K562 (cell line): ENCODE data around the gene MCM3. TPM values are rescaled to one million over a fixed set of nuclear protein-coding genes. Genes with fewer than 3 reads are reported as not detected.
A peak's percentile ranks its signal among the peaks of the same experiment; 100 is the strongest.

Experiments used
- ATAC-seq: fragments of 200-7000 bp; cut with Tn5 transposase; 3 replicates; pipeline ENCODE4 v1.9.1; 2020; ENCODE audit warnings: moderate library complexity
- BruUV-seq: library from RNA; stranded (reverse); fragments of 400-500 nt; replicated peaks from 2 replicates; lab custom pipeline; 2021; lab: Mats Ljungman, UMichigan
- CTCF ChIA-PET: fragments of 300-600 bp; formaldehyde crosslinking; extraction: SDS; loops from one replicate; lab custom pipeline; 2021; ENCODE audit warnings: low intra/inter-chr PET ratio; lab: Yijun Ruan, JAX
- POLR2A ChIA-PET: fragments of 300-600, 350-650 bp; sonication (Branson Sonifier 250); formaldehyde crosslinking; extraction: SDS; loops from one replicate; lab custom pipeline; 2021; ENCODE audit warnings: antibody characterized with exemption, inconsistent platforms; lab: Yijun Ruan, JAX
- DNase-seq, 4 experiments: peaks; one replicate each; pipeline versions ENCODE4 v3.0.0 to v3.0.0-alpha.2; 2011 to 2018; ENCODE audit warnings: low spot score in 3 of 4, mixed read lengths in 3 of 4; ENCODE audit errors: extremely low read depth in 1 of 4
- FAIRE-seq: peaks from 2 replicates; lab custom pipeline; 2011; peaks lifted over from hg19 to GRCh38; lab: Jason Lieb, UNC
- H2AFZ ChIP-seq: 2 replicates; pipeline ENCODE4 v1.6.0; 2011; ENCODE audit warnings: low read depth, low read length, control low read depth, inconsistent platforms
- H3K27ac ChIP-seq: fragments of 200-600 bp; 3 replicates; pipeline ENCODE4 v1.8.0; 2011; ENCODE audit warnings: low read depth, mild to moderate bottlenecking, control low read depth, inconsistent platforms, low read length, moderate library complexity, mixed read lengths; ENCODE audit errors: extremely low read depth
- H3K27me3 ChIP-seq, 2 experiments: fragments of 300-600 bp in 1 of 2; 2 replicates in 1 of 2; 3 replicates in 1 of 2; pipeline versions ENCODE4 v1.6.0 to v1.8.0; 2011; ENCODE audit warnings: inconsistent platforms in 2 of 2, low read length in 2 of 2, mild to moderate bottlenecking in 1 of 2, mixed read lengths in 1 of 2, moderate library complexity in 1 of 2; ENCODE audit not compliant: control insufficient read depth in 2 of 2, insufficient read depth in 2 of 2
- H3K36me3 ChIP-seq: fragments of 300-600 bp; 3 replicates; pipeline ENCODE4 v1.8.0; 2011; ENCODE audit warnings: mild to moderate bottlenecking, low read length, inconsistent platforms; ENCODE audit not compliant: control insufficient read depth, insufficient read depth
- H3K4me1 ChIP-seq, 2 experiments: fragments of 200-600 bp in 1 of 2; replicated peaks in 1 of 2; 2 replicates in 1 of 2; 3 replicates in 1 of 2; pipeline versions ENCODE4 v1.5.1 to v1.8.0; 2011; ENCODE audit warnings: inconsistent platforms in 2 of 2, low read length in 2 of 2, mild to moderate bottlenecking in 1 of 2, mixed read lengths in 1 of 2, moderate library complexity in 1 of 2; ENCODE audit not compliant: control insufficient read depth in 2 of 2, insufficient read depth in 2 of 2
- H3K4me2 ChIP-seq: 2 replicates; pipeline ENCODE4 v1.6.1; 2011; ENCODE audit warnings: low read length, control low read depth, inconsistent platforms, mixed read lengths; ENCODE audit not compliant: insufficient read depth
- H3K4me3 ChIP-seq: fragments of 200-600 bp; sonication (generic), shearing (Covaris generic); 2 replicates; pipeline ENCODE4 v1.5.1; 2016; ENCODE audit warnings: control low read depth, inconsistent platforms
- H3K79me2 ChIP-seq: fragments of 200-600 bp; 3 replicates; pipeline ENCODE4 v1.8.0; 2011; ENCODE audit warnings: low read length, inconsistent platforms; ENCODE audit not compliant: control insufficient read depth, insufficient read depth
- H3K9ac ChIP-seq, 2 experiments: 2 replicates each; pipeline versions ENCODE4 v1.6.0 to v1.6.1; 2011; ENCODE audit warnings: low read depth in 2 of 2, low read length in 2 of 2, control low read depth in 1 of 2, inconsistent platforms in 1 of 2, mild to moderate bottlenecking in 1 of 2, mixed read lengths in 1 of 2; ENCODE audit not compliant: insufficient read depth in 1 of 2
- H3K9me1 ChIP-seq: one replicate; pipeline ENCODE4 v1.6.0; 2011; ENCODE audit warnings: inconsistent platforms, mild to moderate bottlenecking, low read length, moderate library complexity; ENCODE audit not compliant: control insufficient read depth, insufficient read depth
- H3K9me3 ChIP-seq: replicated peaks from 2 replicates; pipeline ENCODE4 v1.5.1; 2011; ENCODE audit warnings: low read depth, low read length, inconsistent platforms; ENCODE audit not compliant: control insufficient read depth, insufficient read depth
- H4K20me1 ChIP-seq: replicated peaks from 2 replicates; pipeline ENCODE4 v1.6.1; 2011; ENCODE audit warnings: low read length, inconsistent platforms, mixed read lengths; ENCODE audit not compliant: control insufficient read depth, insufficient read depth
- BACH1 ChIP-seq: fragments of 200-800 bp; sonication (Bioruptor generic); IDR thresholded peaks from 2 replicates; pipeline ENCODE4 v1.6.1; 2016; ENCODE audit warnings: missing genetic modification characterization, missing compliant biosample characterization
- CHD4 ChIP-seq: fragments of 200-600 bp; sonication (generic); IDR thresholded peaks from 3 replicates; pipeline ENCODE4 v1.6.1; 2012; ENCODE audit warnings: low read depth, mild to moderate bottlenecking, mixed read lengths, low read length, inconsistent platforms; ENCODE audit not compliant: insufficient read depth, insufficient replicate concordance, poor library complexity, severe bottlenecking
- EP400 ChIP-seq: fragments of 450-650 bp; IDR thresholded peaks from 2 replicates; pipeline ENCODE4 v1.6.1; 2017; ENCODE audit warnings: antibody characterized with exemption, mild to moderate bottlenecking, moderate library complexity
- HOXB6 ChIP-seq: fragments of 250-450 bp; sonication (Bioruptor Pico); IDR thresholded peaks from 2 replicates; pipeline ENCODE4 v1.5.1; 2022; ENCODE audit warnings: mild to moderate bottlenecking, borderline replicate concordance
- LEF1 ChIP-seq: fragments of 450-650 bp; IDR thresholded peaks from 2 replicates; pipeline ENCODE4 v1.6.1; 2016; ENCODE audit warnings: mild to moderate bottlenecking
- MAFG ChIP-seq: fragments of 450-650 bp; conservative IDR thresholded peaks from 2 replicates; pipeline ENCODE4 v1.6.1; 2016; ENCODE audit warnings: missing genetic modification characterization, missing compliant biosample characterization
- NFRKB ChIP-seq: fragments of 450-650 bp; IDR thresholded peaks from 2 replicates; pipeline ENCODE4 v1.6.1; 2016; ENCODE audit warnings: low read depth
- PHB2 ChIP-seq: fragments of 450-650 bp; IDR thresholded peaks from 2 replicates; pipeline ENCODE4 v1.6.1; 2017; ENCODE audit warnings: low read depth
- PML ChIP-seq: IDR thresholded peaks from 2 replicates; pipeline ENCODE4 v1.6.1; 2012; ENCODE audit warnings: low read length, inconsistent platforms
- RBM17 ChIP-seq: fragments of 200-400 bp; formaldehyde crosslinking; IDR thresholded peaks from 2 replicates; pipeline ENCODE4 v1.6.1; 2017; ENCODE audit warnings: low read depth, mild to moderate bottlenecking, low read length, borderline replicate concordance
- RBM39 ChIP-seq: fragments of 200-400 bp; formaldehyde crosslinking; optimal IDR thresholded peaks from 2 replicates; pipeline ENCODE3; 2018; ENCODE audit warnings: low read depth, low read length
- ZBED1 ChIP-seq: IDR thresholded peaks from 2 replicates; pipeline ENCODE4 v1.6.1; 2014
- ZNF316 ChIP-seq: fragments of 450-650 bp; IDR thresholded peaks from 2 replicates; pipeline ENCODE4 v1.6.1; 2016
- WGBS: fragments of 100-300 bp; shearing (Covaris generic); methylation state at CpG from one replicate; pipeline ENCODE4 v1.1.6; 2016; ENCODE audit warnings: low coverage, mixed read lengths; ENCODE audit not compliant: insufficient coverage; ENCODE audit errors: missing lambda C conversion rate; 5-methylcytosine and 5-hydroxymethylcytosine counted together
- in situ Hi-C: fragments of 300-500 bp; cut with MboI; formaldehyde crosslinking; loops from 4 replicates; pipeline ENCODE4 v1.15.0; 2018; ENCODE audit warnings: inconsistent platforms, mixed read lengths
- intact Hi-C: fragments of 100-400 bp; cut with micrococcal nuclease; formaldehyde crosslinking; loops from 2 replicates; pipeline ENCODE4 v1.14.2; 2022
- polyA plus RNA-seq, 8 experiments: library from polyadenylated mRNA; depleted of rRNA in 4 of 8; stranded (reverse) in 5 of 8; unstranded in 3 of 8; fragments of >200 nt; fragmentation: Nextera tagmentation in 2 of 8; fragmentation: Illumina TruSeq in 1 of 8; extraction: Ambion mirVana in 2 of 8; extraction: Trizol in 1 of 8; gene quantifications; 2 replicates each; pipeline versions ENCODE4 v1.2.1 to v1.2.3, GENCODE V29; 2011 to 2014; ENCODE audit warnings: inconsistent platforms in 1 of 8, missing spikeins in 1 of 8
- total RNA-seq, 7 experiments: library from RNA; depleted of rRNA in 6 of 7; stranded (reverse); fragments of >200 nt in 6 of 7; fragmentation: Illumina TruSeq in 2 of 7; extraction: Trizol in 2 of 7; gene quantifications; 2 replicates each; pipeline versions ENCODE4 v1.2.1 to v1.2.3, GENCODE V29; 2011 to 2021; ENCODE audit warnings: low replicate concordance in 1 of 7
- TF ChIP-seq, protein P1 (sequence below): fragments of 200-800 bp; sonication (Bioruptor generic); IDR thresholded peaks from 2 replicates; pipeline ENCODE4 v1.6.1; 2017; ENCODE audit warnings: missing genetic modification characterization, missing compliant biosample characterization
- TF ChIP-seq, protein P2 (sequence below): fragments of 450-650 bp; formaldehyde crosslinking; IDR thresholded peaks from 2 replicates; pipeline ENCODE4 v1.4.0; 2020; ENCODE audit warnings: mild to moderate bottlenecking, moderate library complexity
- TF ChIP-seq, protein P3 (sequence below), 2 experiments: fragments of 250-450 bp in 1 of 2; fragments of 450-650 bp in 1 of 2; sonication (Bioruptor Pico) in 1 of 2; IDR thresholded peaks; 2 replicates each; pipeline versions ENCODE4 v1.6.1 to v1.8.0; 2016 to 2021; ENCODE audit warnings: mild to moderate bottlenecking in 2 of 2, moderate library complexity in 2 of 2, missing compliant biosample characterization in 1 of 2, missing genetic modification characterization in 1 of 2
- TF ChIP-seq, protein P4 (sequence below): fragments of 250-450 bp; sonication (Bioruptor Pico); IDR thresholded peaks from 2 replicates; pipeline ENCODE4 v1.8.0; 2022; ENCODE audit warnings: inconsistent platforms

MCM3 gene
- total and polyA plus RNA-seq, 9 of the 15 experiments (the other 6 are each of a cell fraction or from before 2014, with no cell fraction given) = 76.1 to 270 (median 250) TPM

DNA sequence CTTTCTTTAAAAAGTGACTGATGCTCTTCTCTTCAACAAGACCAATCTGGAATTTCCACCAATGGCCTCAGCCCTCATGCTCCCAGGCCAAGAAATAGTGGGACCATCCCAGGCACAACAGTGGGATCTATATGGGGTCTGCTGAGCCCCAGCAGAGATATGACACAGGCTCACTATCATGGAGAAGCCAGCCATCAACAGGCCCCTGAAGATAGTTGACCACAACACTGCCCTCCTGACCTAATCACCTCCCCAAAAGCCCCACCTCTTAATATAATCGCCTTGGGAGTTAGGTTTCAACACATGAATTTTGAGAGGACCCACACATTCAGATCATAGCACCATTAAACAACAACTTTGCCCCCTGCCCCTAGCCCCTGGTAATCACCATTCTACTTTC, 16.8 kb upstream of the MCM3 start (continued):
- TF ChIP-seq, protein P1, sequence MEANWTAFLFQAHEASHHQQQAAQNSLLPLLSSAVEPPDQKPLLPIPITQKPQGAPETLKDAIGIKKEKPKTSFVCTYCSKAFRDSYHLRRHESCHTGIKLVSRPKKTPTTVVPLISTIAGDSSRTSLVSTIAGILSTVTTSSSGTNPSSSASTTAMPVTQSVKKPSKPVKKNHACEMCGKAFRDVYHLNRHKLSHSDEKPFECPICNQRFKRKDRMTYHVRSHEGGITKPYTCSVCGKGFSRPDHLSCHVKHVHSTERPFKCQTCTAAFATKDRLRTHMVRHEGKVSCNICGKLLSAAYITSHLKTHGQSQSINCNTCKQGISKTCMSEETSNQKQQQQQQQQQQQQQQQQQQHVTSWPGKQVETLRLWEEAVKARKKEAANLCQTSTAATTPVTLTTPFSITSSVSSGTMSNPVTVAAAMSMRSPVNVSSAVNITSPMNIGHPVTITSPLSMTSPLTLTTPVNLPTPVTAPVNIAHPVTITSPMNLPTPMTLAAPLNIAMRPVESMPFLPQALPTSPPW (CRISPR knock-in tag) = peak; percentile 59
- no peak for TF ChIP-seq HOXB6 (CRISPR knock-in tag)
- peak; percentile 37; the same call in 1 of the 2 replicates for TF ChIP-seq LEF1
- peak; percentile 38; the same call in 1 of the 2 replicates for TF ChIP-seq ZBED1
- TF ChIP-seq PML = peak; percentile 94
- TF ChIP-seq, all 486 proteins: peak for 66

DNA sequence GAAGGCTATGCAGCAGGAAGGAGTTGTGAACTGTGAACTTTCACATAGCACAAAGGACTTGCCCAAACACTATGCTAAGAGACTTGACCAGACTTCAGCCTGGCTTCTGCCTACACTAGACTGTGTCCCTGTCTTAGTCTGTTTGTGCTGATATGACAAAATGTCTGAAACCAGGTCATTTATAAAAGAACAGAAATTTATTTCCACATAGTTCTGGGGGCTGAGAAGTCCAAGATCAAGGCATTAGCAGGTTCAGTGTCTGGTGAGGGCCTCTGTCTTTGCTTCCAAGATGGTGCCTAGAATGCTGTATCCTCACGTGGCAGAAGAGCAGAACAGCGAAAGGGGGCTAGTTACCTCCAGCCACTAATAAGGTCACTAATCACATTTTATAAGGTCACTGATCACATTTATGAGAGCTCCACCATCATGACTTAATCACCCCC, 16.0 kb upstream of the MCM3 start:
- ATAC-seq = no peak
- no peaks in the 10 kb centered on the region for H3K36me3 ChIP-seq
- intact Hi-C loops (loop anchor here (5.0 kb wide), 1 partner anchor 62 kb away; the partner anchor contains the start of gene PAQR8), in situ Hi-C loops (loop anchor here (10.0 kb wide), 1 partner anchor 364 kb away; no protein-coding TSS in a partner anchor)
- FAIRE-seq = no peak
- no peaks in the 10 kb centered on the region for H3K9me1 ChIP-seq
- peaks cover 41 to 61% of the 10 kb centered on the region in 2 experiments for H3K4me1 ChIP-seq
- peaks cover 5% of the 10 kb centered on the region; the same call in 1 of the 2 replicates for H3K9me3 ChIP-seq
- H3K4me3 ChIP-seq = no peak overlapping the region
- DNase-seq = no peak
- WGBS = 77% methylated on average over 2 of the region's 2 CpGs
- H3K27ac ChIP-seq = peak overlapping the region; percentile 46; the same call in 1 of the 3 replicates
- H2AFZ ChIP-seq = 0 out of 2 replicates have a peak overlapping the region, but pooled peaks have one; percentile 26
- ChIA-PET POLR2A (no interaction called here), CTCF (no interaction called here)
- H3K27me3 ChIP-seq = no peaks in the 10 kb centered on the region
- BruUV-seq = no TSS peak
- H4K20me1 ChIP-seq = no peaks in the 10 kb centered on the region
- H3K9ac ChIP-seq = no peak overlapping the region
- no peak overlapping the region; the same call in 1 of the 2 replicates for H3K4me2 ChIP-seq
- H3K79me2 ChIP-seq = no peaks in the 10 kb centered on the region
- TF ChIP-seq, protein P2, sequence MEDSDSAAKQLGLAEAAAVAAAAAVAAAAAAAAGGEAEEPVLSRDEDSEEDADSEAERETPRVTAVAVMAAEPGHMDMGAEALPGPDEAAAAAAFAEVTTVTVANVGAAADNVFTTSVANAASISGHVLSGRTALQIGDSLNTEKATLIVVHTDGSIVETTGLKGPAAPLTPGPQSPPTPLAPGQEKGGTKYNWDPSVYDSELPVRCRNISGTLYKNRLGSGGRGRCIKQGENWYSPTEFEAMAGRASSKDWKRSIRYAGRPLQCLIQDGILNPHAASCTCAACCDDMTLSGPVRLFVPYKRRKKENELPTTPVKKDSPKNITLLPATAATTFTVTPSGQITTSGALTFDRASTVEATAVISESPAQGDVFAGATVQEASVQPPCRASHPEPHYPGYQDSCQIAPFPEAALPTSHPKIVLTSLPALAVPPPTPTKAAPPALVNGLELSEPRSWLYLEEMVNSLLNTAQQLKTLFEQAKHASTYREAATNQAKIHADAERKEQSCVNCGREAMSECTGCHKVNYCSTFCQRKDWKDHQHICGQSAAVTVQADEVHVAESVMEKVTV (CRISPR knock-in tag) = no peak
- TF ChIP-seq PHB2 (no peak), RBM17 (no peak), EP400 (no peak), BACH1 (no peak), CHD4 (no peak), NFRKB (no peak), ZNF316 (peak; percentile 95), MAFG (peak; percentile 77), RBM39 (no peak)
- TF ChIP-seq, protein P3, sequence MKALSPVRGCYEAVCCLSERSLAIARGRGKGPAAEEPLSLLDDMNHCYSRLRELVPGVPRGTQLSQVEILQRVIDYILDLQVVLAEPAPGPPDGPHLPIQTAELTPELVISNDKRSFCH (CRISPR knock-in tag; IDR thresholded peaks at IDR 0.05) = no peak
- TF ChIP-seq, protein P3 (tag; IDR thresholded peaks at IDR 0.05) = no peak
- TF ChIP-seq, protein P4, sequence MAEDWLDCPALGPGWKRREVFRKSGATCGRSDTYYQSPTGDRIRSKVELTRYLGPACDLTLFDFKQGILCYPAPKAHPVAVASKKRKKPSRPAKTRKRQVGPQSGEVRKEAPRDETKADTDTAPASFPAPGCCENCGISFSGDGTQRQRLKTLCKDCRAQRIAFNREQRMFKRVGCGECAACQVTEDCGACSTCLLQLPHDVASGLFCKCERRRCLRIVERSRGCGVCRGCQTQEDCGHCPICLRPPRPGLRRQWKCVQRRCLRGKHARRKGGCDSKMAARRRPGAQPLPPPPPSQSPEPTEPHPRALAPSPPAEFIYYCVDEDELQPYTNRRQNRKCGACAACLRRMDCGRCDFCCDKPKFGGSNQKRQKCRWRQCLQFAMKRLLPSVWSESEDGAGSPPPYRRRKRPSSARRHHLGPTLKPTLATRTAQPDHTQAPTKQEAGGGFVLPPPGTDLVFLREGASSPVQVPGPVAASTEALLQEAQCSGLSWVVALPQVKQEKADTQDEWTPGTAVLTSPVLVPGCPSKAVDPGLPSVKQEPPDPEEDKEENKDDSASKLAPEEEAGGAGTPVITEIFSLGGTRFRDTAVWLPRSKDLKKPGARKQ (CRISPR knock-in tag) = no peak
